ENCODE data around the gene SEC22C.

Gene SEC22C

GRCh38 chr3:42520906-42521305 is 60.9 kb downstream of the SEC22C start:
- Histone ChIP-seq H3K4me3 (ENCODE audit: low read depth, low read length) (no peak overlapping the region), H3K27ac (ENCODE audit: low read depth, low read length) (no peak overlapping the region), H3K27me3 (ENCODE audit: control insufficient read depth, insufficient read depth, low read length) (no peaks in the 10 kb centered on the region), H3K4me1 (ENCODE audit: control insufficient read depth, insufficient read depth, low read length) (no peaks in the 10 kb centered on the region), H3K36me3 (ENCODE audit: control insufficient read depth, insufficient read depth, low read length) (no peaks in the 10 kb centered on the region; the same call in 1 of the 2 replicates), H3K9ac (ENCODE audit: low read depth, low read length) (no peak overlapping the region), H3K9me3 (ENCODE audit: control insufficient read depth, insufficient read depth, low read length) (no peaks in the 10 kb centered on the region)

- no peak overlapping the region for H3K9ac ChIP-seq (ENCODE audit: low read depth, low read length)
- no peaks in the 10 kb centered on the region for H3K9me3 ChIP-seq (ENCODE audit: control insufficient read depth, insufficient read depth, low read length)
- no peak overlapping the region for H3K4me3 ChIP-seq (ENCODE audit: low read depth, low read length)
- H3K27ac ChIP-seq (ENCODE audit: low read depth, low read length), result no peak overlapping the region
- H3K4me1 ChIP-seq (ENCODE audit: control insufficient read depth, insufficient read depth, low read length), result no peaks in the 10 kb centered on the region
- no peaks in the 10 kb centered on the region; the same call in 1 of the 2 replicates for H3K36me3 ChIP-seq (ENCODE audit: control insufficient read depth, insufficient read depth, low read length)
- H3K27me3 ChIP-seq (ENCODE audit: control insufficient read depth, insufficient read depth, low read length), result no peaks in the 10 kb centered on the region
These were observed 61.4 kb downstream of the SEC22C start for GRCh38 chr3:42520336-42520735.

- Histone ChIP-seq H3K27me3 (ENCODE audit: control insufficient read depth, insufficient read depth, low read length) (no peaks in the 10 kb centered on the region), H3K9ac (ENCODE audit: low read depth, low read length) (no peak overlapping the region), H3K4me1 (ENCODE audit: control insufficient read depth, insufficient read depth, low read length) (no peaks in the 10 kb centered on the region), H3K27ac (ENCODE audit: low read depth, low read length) (no peak overlapping the region), H3K4me3 (ENCODE audit: low read depth, low read length) (no peak overlapping the region), H3K9me3 (ENCODE audit: control insufficient read depth, insufficient read depth, low read length) (no peaks in the 10 kb centered on the region), H3K36me3 (ENCODE audit: control insufficient read depth, insufficient read depth, low read length) (no peaks in the 10 kb centered on the region)
These were observed 62.2 kb downstream of the SEC22C start for GRCh38 chr3:42519568-42519962.

GRCh38 chr3:42518800-42519567 is 62.8 kb downstream of the SEC22C start:
- Histone ChIP-seq H3K27ac (ENCODE audit: low read depth, low read length) (no peak overlapping the region), H3K27me3 (ENCODE audit: control insufficient read depth, insufficient read depth, low read length) (no peaks in the 10 kb centered on the region), H3K36me3 (ENCODE audit: control insufficient read depth, insufficient read depth, low read length) (no peaks in the 10 kb centered on the region), H3K9me3 (ENCODE audit: control insufficient read depth, insufficient read depth, low read length) (no peaks in the 10 kb centered on the region), H3K4me3 (ENCODE audit: low read depth, low read length) (no peak overlapping the region), H3K4me1 (ENCODE audit: control insufficient read depth, insufficient read depth, low read length) (no peaks in the 10 kb centered on the region), H3K9ac (ENCODE audit: low read depth, low read length) (no peak overlapping the region)

GRCh38 chr3:42517117-42517516 is 64.7 kb downstream of the SEC22C start:
- H3K4me1 ChIP-seq (ENCODE audit: control insufficient read depth, insufficient read depth, low read length), result no peaks in the 10 kb centered on the region
- no peaks in the 10 kb centered on the region for H3K27me3 ChIP-seq (ENCODE audit: control insufficient read depth, insufficient read depth, low read length)
- H3K9ac ChIP-seq (ENCODE audit: low read depth, low read length), result no peak overlapping the region
- no peaks in the 10 kb centered on the region for H3K9me3 ChIP-seq (ENCODE audit: control insufficient read depth, insufficient read depth, low read length)
- H3K4me3 ChIP-seq (ENCODE audit: low read depth, low read length), result no peak overlapping the region
- H3K27ac ChIP-seq (ENCODE audit: low read depth, low read length), result no peak overlapping the region
- no peaks in the 10 kb centered on the region for H3K36me3 ChIP-seq (ENCODE audit: control insufficient read depth, insufficient read depth, low read length)

- Histone ChIP-seq H3K9me3 (ENCODE audit: control insufficient read depth, insufficient read depth, low read length) (no peaks in the 10 kb centered on the region), H3K27me3 (ENCODE audit: control insufficient read depth, insufficient read depth, low read length) (no peaks in the 10 kb centered on the region), H3K4me1 (ENCODE audit: control insufficient read depth, insufficient read depth, low read length) (no peaks in the 10 kb centered on the region), H3K36me3 (ENCODE audit: control insufficient read depth, insufficient read depth, low read length) (no peaks in the 10 kb centered on the region), H3K9ac (ENCODE audit: low read depth, low read length) (no peak overlapping the region), H3K4me3 (ENCODE audit: low read depth, low read length) (no peak overlapping the region), H3K27ac (ENCODE audit: low read depth, low read length) (no peak overlapping the region)
These were observed 65.3 kb downstream of the SEC22C start for GRCh38 chr3:42516443-42516842.

- H3K27me3 ChIP-seq (ENCODE audit: control insufficient read depth, insufficient read depth, low read length), result no peaks in the 10 kb centered on the region
- no peaks in the 10 kb centered on the region for H3K9me3 ChIP-seq (ENCODE audit: control insufficient read depth, insufficient read depth, low read length)
- no peaks in the 10 kb centered on the region for H3K36me3 ChIP-seq (ENCODE audit: control insufficient read depth, insufficient read depth, low read length)
- H3K4me1 ChIP-seq (ENCODE audit: control insufficient read depth, insufficient read depth, low read length), result no peaks in the 10 kb centered on the region
- no peak overlapping the region for H3K27ac ChIP-seq (ENCODE audit: low read depth, low read length)
- no peak overlapping the region for H3K9ac ChIP-seq (ENCODE audit: low read depth, low read length)
- no peak overlapping the region for H3K4me3 ChIP-seq (ENCODE audit: low read depth, low read length)
These were observed 65.8 kb downstream of the SEC22C start for GRCh38 chr3:42515976-42516375.

- no peaks in the 10 kb centered on the region for H3K27me3 ChIP-seq (ENCODE audit: control insufficient read depth, insufficient read depth, low read length)
- no peak overlapping the region for H3K4me3 ChIP-seq (ENCODE audit: low read depth, low read length)
- no peaks in the 10 kb centered on the region for H3K36me3 ChIP-seq (ENCODE audit: control insufficient read depth, insufficient read depth, low read length)
- no peaks in the 10 kb centered on the region for H3K4me1 ChIP-seq (ENCODE audit: control insufficient read depth, insufficient read depth, low read length)
- H3K9me3 ChIP-seq (ENCODE audit: control insufficient read depth, insufficient read depth, low read length), result no peaks in the 10 kb centered on the region
- no peak overlapping the region for H3K9ac ChIP-seq (ENCODE audit: low read depth, low read length)
- no peak overlapping the region for H3K27ac ChIP-seq (ENCODE audit: low read depth, low read length)
These were observed 66.3 kb downstream of the SEC22C start for GRCh38 chr3:42515391-42515916.

GRCh38 chr3:42514876-42515275 is 66.9 kb downstream of the SEC22C start:
- H3K4me3 ChIP-seq (ENCODE audit: low read depth, low read length), result no peak overlapping the region
- H3K36me3 ChIP-seq (ENCODE audit: control insufficient read depth, insufficient read depth, low read length), result no peaks in the 10 kb centered on the region
- H3K27ac ChIP-seq (ENCODE audit: low read depth, low read length), result no peak overlapping the region
- no peaks in the 10 kb centered on the region for H3K4me1 ChIP-seq (ENCODE audit: control insufficient read depth, insufficient read depth, low read length)
- no peaks in the 10 kb centered on the region for H3K9me3 ChIP-seq (ENCODE audit: control insufficient read depth, insufficient read depth, low read length)
- no peak overlapping the region for H3K9ac ChIP-seq (ENCODE audit: low read depth, low read length)
- H3K27me3 ChIP-seq (ENCODE audit: control insufficient read depth, insufficient read depth, low read length), result no peaks in the 10 kb centered on the region

- H3K9me3 ChIP-seq (ENCODE audit: control insufficient read depth, insufficient read depth, low read length), result no peaks in the 10 kb centered on the region
- no peaks in the 10 kb centered on the region for H3K36me3 ChIP-seq (ENCODE audit: control insufficient read depth, insufficient read depth, low read length)
- H3K4me3 ChIP-seq (ENCODE audit: low read depth, low read length), result no peak overlapping the region
- no peaks in the 10 kb centered on the region; the same call in 1 of the 2 replicates for H3K27me3 ChIP-seq (ENCODE audit: control insufficient read depth, insufficient read depth, low read length)
- H3K9ac ChIP-seq (ENCODE audit: low read depth, low read length), result no peak overlapping the region
- no peak overlapping the region for H3K27ac ChIP-seq (ENCODE audit: low read depth, low read length)
- no peaks in the 10 kb centered on the region for H3K4me1 ChIP-seq (ENCODE audit: control insufficient read depth, insufficient read depth, low read length)
These were observed 68.2 kb downstream of the SEC22C start for GRCh38 chr3:42513521-42513920.

- Histone ChIP-seq H3K27ac (ENCODE audit: low read depth, low read length) (no peak overlapping the region), H3K4me3 (ENCODE audit: low read depth, low read length) (no peak overlapping the region), H3K27me3 (ENCODE audit: control insufficient read depth, insufficient read depth, low read length) (no peaks in the 10 kb centered on the region; the same call in 1 of the 2 replicates), H3K9ac (ENCODE audit: low read depth, low read length) (no peak overlapping the region), H3K36me3 (ENCODE audit: control insufficient read depth, insufficient read depth, low read length) (no peaks in the 10 kb centered on the region), H3K4me1 (ENCODE audit: control insufficient read depth, insufficient read depth, low read length) (no peaks in the 10 kb centered on the region), H3K9me3 (ENCODE audit: control insufficient read depth, insufficient read depth, low read length) (no peaks in the 10 kb centered on the region)
These were observed 68.6 kb downstream of the SEC22C start for GRCh38 chr3:42513121-42513520.

Measured in HUES48 (cell line).